Gastroesophageal sphincter (tissue), 4 donors: Measurements from ENCODE around the gene AGBL5. TPM values are rescaled to one million over a fixed set of nuclear protein-coding genes. Genes with fewer than 3 reads are reported as not detected.
A peak's percentile ranks its signal among the peaks of the same experiment; 100 is the strongest.

Experiments used
- ATAC-seq: fragments of 150-250 bp; one replicate; pipeline ENCODE4 v1.9.1; 2016; ENCODE audit warnings: mild to moderate bottlenecking, moderate library complexity
- H3K27ac ChIP-seq, 4 donors: fragments of 200-600 bp; sonication (generic) in 3 of 4; 1 replicate in 3 of 4; 2 replicates in 1 of 4; pipeline ENCODE4 v1.5.1; 2016 to 2019
- H3K27me3 ChIP-seq: fragments of 200-600 bp; sonication (generic); one replicate; pipeline ENCODE4 v1.5.1; 2019
- H3K36me3 ChIP-seq, 2 donors: fragments of 200-600 bp; sonication (generic); one replicate each; pipeline ENCODE4 v1.5.1; 2019; ENCODE audit warnings: control low read depth in 1 of 2
- H3K4me1 ChIP-seq, 3 donors: fragments of 200-600 bp; sonication (generic); 1 replicate in 2 of 3; 2 replicates in 1 of 3; pipeline ENCODE4 v1.5.1; 2016 to 2019; ENCODE audit warnings: control low read depth in 2 of 3
- H3K4me3 ChIP-seq, 2 donors: fragments of 200-600 bp; sonication (generic); one replicate each; pipeline ENCODE4 v1.5.1; 2019; ENCODE audit warnings: mild to moderate bottlenecking in 1 of 2, moderate library complexity in 1 of 2
- H3K9me3 ChIP-seq, 3 donors: fragments of 200-600 bp; sonication (generic); one replicate each; pipeline ENCODE4 v1.5.1; 2017 to 2019; ENCODE audit warnings: control low read depth in 2 of 3
- CTCF ChIP-seq, 4 experiments: fragments of 200-600 bp in 2 of 4; fragments of 450-650 bp in 2 of 4; sonication (generic) in 1 of 4; IDR thresholded peaks; one replicate each; pipeline ENCODE4 v1.5.1; 2017 to 2019; ENCODE audit warnings: antibody characterized with exemption in 4 of 4, mild to moderate bottlenecking in 2 of 4, moderate library complexity in 2 of 4
- EP300 ChIP-seq: sonication (generic); formaldehyde crosslinking; IDR thresholded peaks from one replicate; pipeline ENCODE4 v1.6.1; 2017; ENCODE audit warnings: antibody characterized with exemption, mild to moderate bottlenecking
- POLR2A ChIP-seq, 2 donors: fragments of 450-650 bp; IDR thresholded peaks; one replicate each; pipeline ENCODE4 v1.6.1; 2017; ENCODE audit warnings: antibody characterized with exemption in 2 of 2, mild to moderate bottlenecking in 2 of 2, moderate library complexity in 1 of 2
- POLR2AphosphoS5 ChIP-seq: sonication (generic); formaldehyde crosslinking; IDR thresholded peaks from one replicate; pipeline ENCODE4 v1.6.1; 2017; ENCODE audit warnings: antibody characterized with exemption
- WGBS, 2 donors: methylation state at CpG; one replicate each; pipeline ENCODE4 v1.1.5; 2018; ENCODE audit warnings: low coverage in 1 of 2; 5-methylcytosine and 5-hydroxymethylcytosine counted together
- total RNA-seq, 4 donors: library from RNA; depleted of rRNA; stranded (reverse); fragments of >200 nt; gene quantifications; one replicate each; pipeline ENCODE4 v1.1.0, GENCODE V29; 2016

AGBL5 gene
- total RNA-seq, 4 donors from 2014 or later, result 16.2 to 31.7 (median 23.0) TPM

GRCh38 chr2:27027211-27027651, 24.2 kb upstream of the AGBL5 start:
- Histone ChIP-seq H3K4me1 (peaks cover 0 to 12% (median 0%) of the 10 kb centered on the region in 3 donors), H3K27ac (no peak overlapping the region), H3K4me3 (no peak overlapping the region), H3K9me3 (no peaks in the 10 kb centered on the region), H3K36me3 (peaks cover 0 to 71% of the 10 kb centered on the region in 2 donors), H3K27me3 (no peaks in the 10 kb centered on the region)
- WGBS, 2 donors, result no CpG with 5 or more reads among the region's 10 CpGs
- TF ChIP-seq CTCF (IDR thresholded peaks at IDR 0.05), result no peak
- no peak for TF ChIP-seq EP300
- TF ChIP-seq POLR2AphosphoS5, result no peak
- no peak for TF ChIP-seq POLR2A (IDR thresholded peaks at IDR 0.05)
- ATAC-seq, result no peak

GRCh38 chr2:27029051-27029450, 22.4 kb upstream of the AGBL5 start:
- H3K36me3 ChIP-seq, result peaks cover 0 to 53% of the 10 kb centered on the region in 2 donors
- H3K9me3 ChIP-seq, result no peaks in the 10 kb centered on the region
- TF ChIP-seq CTCF (IDR thresholded peaks at IDR 0.05), result no peak
- no peak for TF ChIP-seq EP300
- no peak for TF ChIP-seq POLR2AphosphoS5
- TF ChIP-seq POLR2A (IDR thresholded peaks at IDR 0.05), result no peak
- H3K27ac ChIP-seq, result no peak overlapping the region
- WGBS, 2 donors, result 83 to 100% methylated on average over 2 of the region's 2 CpGs
- H3K4me3 ChIP-seq, result no peak overlapping the region
- H3K4me1 ChIP-seq, result peaks cover 0 to 25% (median 6%) of the 10 kb centered on the region in 3 donors
- H3K27me3 ChIP-seq, result no peaks in the 10 kb centered on the region
- ATAC-seq, result no peak

- Histone ChIP-seq H3K27ac (peak within 1 kb of the TSS; percentile 51 to 90 (median 86)), H3K27me3 (no peaks in the 10 kb centered on the region), H3K36me3 (peaks cover 0 to 46% of the 10 kb centered on the region in 2 donors), H3K4me3 (peak within 1 kb of the TSS; percentile 80 to 90), H3K9me3 (no peaks in the 10 kb centered on the region), H3K4me1 (peaks cover 0 to 41% (median 9%) of the 10 kb centered on the region in 3 donors)
- ATAC-seq, result peak; percentile 98
- 0 to 1% methylated on average over 12 to 14 of the region's 76 CpGs for WGBS, 2 donors
- TF ChIP-seq CTCF (IDR thresholded peaks at IDR 0.05) (peak in 3 of 4 experiments; percentile 25 to 39 (median 25)), POLR2AphosphoS5 (peak; percentile 66), POLR2A (IDR thresholded peaks at IDR 0.05) (peak; percentile 73 to 77), EP300 (no peak)
Observed at GRCh38 chr2:27032495-27033252, 18.8 kb upstream of the AGBL5 start, which contains the start of gene TMEM214. Gene TMEM214, plus strand, starts transcription at chr2:27032965. Its CDS starts 51 bp downstream, at chr2:27033016.

- H3K9me3 ChIP-seq, result no peaks in the 10 kb centered on the region
- H3K27me3 ChIP-seq, result no peaks in the 10 kb centered on the region
- peak overlapping the region; percentile 51 to 90 (median 86) for H3K27ac ChIP-seq
- TF ChIP-seq EP300, result no peak
- TF ChIP-seq POLR2A (IDR thresholded peaks at IDR 0.05), result no peak
- peak overlapping the region; percentile 80 to 90 for H3K4me3 ChIP-seq
- no peak for ATAC-seq
- peaks cover 0 to 46% of the 10 kb centered on the region in 2 donors for H3K36me3 ChIP-seq
- WGBS, 2 donors, result 9 to 20% methylated on average over 1 to 7 of the region's 11 CpGs
- H3K4me1 ChIP-seq, result peaks cover 0 to 41% (median 9%) of the 10 kb centered on the region in 3 donors
Observed at GRCh38 chr2:27033253-27033852, 18.1 kb upstream of the AGBL5 start.

GRCh38 chr2:27038012-27038411, 13.5 kb upstream of the AGBL5 start:
- no peak for ATAC-seq
- peaks cover 0 to 36% (median 9%) of the 10 kb centered on the region in 3 donors for H3K4me1 ChIP-seq
- WGBS, 2 donors, result no CpG with 5 or more reads among the region's 6 CpGs
- TF ChIP-seq CTCF (IDR thresholded peaks at IDR 0.05) (no peak), POLR2AphosphoS5 (no peak), EP300 (no peak), POLR2A (IDR thresholded peaks at IDR 0.05) (no peak)
- H3K9me3 ChIP-seq, result no peaks in the 10 kb centered on the region
- no peak overlapping the region for H3K4me3 ChIP-seq
- H3K27ac ChIP-seq, result no peak overlapping the region
- H3K36me3 ChIP-seq, result peaks cover 0 to 71% of the 10 kb centered on the region in 2 donors
- no peaks in the 10 kb centered on the region for H3K27me3 ChIP-seq
